Endothelial cell of umbilical vein (primary cell): ENCODE measurements around the gene NAGS. TPM values are rescaled to one million over a fixed set of nuclear protein-coding genes. Genes with fewer than 3 reads are reported as not detected.

ENCODE experiments used
- BruUV-seq: library from RNA; stranded (reverse); fragments of 400-500 nt; replicated peaks from 2 replicates; lab custom pipeline; 2021; lab: Mats Ljungman, UMichigan
- CTCF ChIA-PET: fragments of 300-600, 350-600 bp; sonication (Branson Sonifier 250); formaldehyde crosslinking; loops from one replicate; lab custom pipeline; 2021; ENCODE audit warnings: antibody characterized with exemption, inconsistent platforms; lab: Charles Lee
- POLR2A ChIA-PET: fragments of 300-600, 350-600 bp; sonication (Branson Sonifier 250); formaldehyde crosslinking; loops from one replicate; lab custom pipeline; 2021; ENCODE audit warnings: antibody characterized with exemption, inconsistent platforms; lab: Charles Lee
- DNase-seq: peaks from one replicate; pipeline ENCODE4 v3.0.0-alpha.2; 2011; ENCODE audit warnings: low read depth, low spot score
- FAIRE-seq: peaks from 2 replicates; lab custom pipeline; 2011; peaks lifted over from hg19 to GRCh38; lab: Jason Lieb, UNC
- H2AFZ ChIP-seq: 2 replicates; pipeline ENCODE4 v1.6.0; 2012; ENCODE audit warnings: low read depth, low read length, control low read depth, inconsistent platforms
- H3K27ac ChIP-seq: 2 replicates; pipeline ENCODE4 v1.5.1; 2011; ENCODE audit warnings: low read depth, mild to moderate bottlenecking, control low read depth, low read length, moderate library complexity; ENCODE audit not compliant: insufficient read depth
- H3K27me3 ChIP-seq, 2 experiments: 2 replicates each; pipeline versions ENCODE4 v1.6.0 to v1.6.1; 2011; ENCODE audit warnings: low read length in 2 of 2, mixed read lengths in 1 of 2; ENCODE audit not compliant: control insufficient read depth in 2 of 2, insufficient read depth in 2 of 2
- H3K36me3 ChIP-seq, 2 experiments: 2 replicates in 1 of 2; 3 replicates in 1 of 2; pipeline ENCODE4 v1.5.1; 2011; ENCODE audit warnings: low read length in 2 of 2, mild to moderate bottlenecking in 1 of 2, moderate library complexity in 1 of 2; ENCODE audit not compliant: control insufficient read depth in 2 of 2, insufficient read depth in 2 of 2; ENCODE audit errors: extremely low read depth in 1 of 2
- H3K4me1 ChIP-seq: 3 replicates; pipeline ENCODE4 v1.5.1; 2011; ENCODE audit warnings: mild to moderate bottlenecking, low read length; ENCODE audit not compliant: control insufficient read depth, insufficient read depth; ENCODE audit errors: extremely low read depth
- H3K4me2 ChIP-seq: 2 replicates; pipeline ENCODE4 v1.6.1; 2011; ENCODE audit warnings: low read length, control low read depth, mixed read lengths; ENCODE audit not compliant: insufficient read depth
- H3K4me3 ChIP-seq, 3 experiments: fragments of 200-600 bp in 1 of 3; sonication (generic), shearing (Covaris generic) in 1 of 3; replicated peaks in 1 of 3; 2 replicates each; pipeline ENCODE4 v1.5.1; 2011 to 2016; ENCODE audit warnings: control low read depth in 3 of 3, low read length in 3 of 3, mild to moderate bottlenecking in 2 of 3, inconsistent platforms in 1 of 3, low read depth in 1 of 3, moderate library complexity in 1 of 3; ENCODE audit not compliant: insufficient read depth in 1 of 3
- H3K79me2 ChIP-seq: 2 replicates; pipeline ENCODE4 v1.6.0; 2012; ENCODE audit warnings: low read length, inconsistent platforms; ENCODE audit not compliant: control insufficient read depth, insufficient read depth
- H3K9ac ChIP-seq: replicated peaks from 2 replicates; pipeline ENCODE3; 2011; ENCODE audit warnings: low read length, control low read depth; ENCODE audit not compliant: insufficient read depth; ENCODE audit errors: extremely low read depth
- H3K9me1 ChIP-seq: replicated peaks from 3 replicates; pipeline ENCODE4 v1.6.0; 2011; ENCODE audit warnings: mild to moderate bottlenecking, low read length; ENCODE audit not compliant: control insufficient read depth, insufficient read depth; ENCODE audit errors: extremely low read depth
- H3K9me3 ChIP-seq: replicated peaks from 2 replicates; pipeline ENCODE4 v1.5.1; 2012; ENCODE audit warnings: low read length, inconsistent platforms; ENCODE audit not compliant: control insufficient read depth, insufficient read depth
- H4K20me1 ChIP-seq: replicated peaks from 2 replicates; pipeline ENCODE3; 2011; ENCODE audit warnings: mild to moderate bottlenecking, low read length; ENCODE audit not compliant: control insufficient read depth, insufficient read depth; ENCODE audit errors: extremely low read depth
- EZH2 ChIP-seq: IDR thresholded peaks from 2 replicates; pipeline ENCODE4 v1.6.1; 2012; ENCODE audit warnings: borderline replicate concordance, low read depth, mild to moderate bottlenecking, moderate library complexity, low read length, inconsistent platforms; ENCODE audit not compliant: severe bottlenecking
- dilution Hi-C: fragments of 300-500 bp; cut with MboI; formaldehyde crosslinking; loops from one replicate; pipeline ENCODE4 v1.15.0; 2019; ENCODE audit warnings: low sequenced_read_pairs; ENCODE audit not compliant: extremely low pct_ligation_motif_present
- intact Hi-C: fragments of 100-400 bp; cut with micrococcal nuclease; formaldehyde crosslinking; loops from one replicate; pipeline ENCODE4 v1.10.0; 2022
- polyA plus RNA-seq, 4 experiments: library from polyadenylated mRNA; depleted of rRNA in 3 of 4; stranded (reverse) in 3 of 4; unstranded in 1 of 4; fragments of >200 nt; gene quantifications; 2 replicates each; pipeline versions ENCODE4 v1.2.1 to v1.2.3, GENCODE V29; 2011 to 2012; ENCODE audit warnings: missing spikeins in 1 of 4
- total RNA-seq: library from RNA; stranded (reverse); gene quantifications from 2 replicates; pipeline ENCODE4 v1.2.3, GENCODE V29; 2021

The NAGS gene
- total and polyA plus RNA-seq, 2 donors (not counting 3 experiments of a cell fraction or from before 2014, with no cell fraction given), result 3.3 to 6.1 TPM

DNA sequence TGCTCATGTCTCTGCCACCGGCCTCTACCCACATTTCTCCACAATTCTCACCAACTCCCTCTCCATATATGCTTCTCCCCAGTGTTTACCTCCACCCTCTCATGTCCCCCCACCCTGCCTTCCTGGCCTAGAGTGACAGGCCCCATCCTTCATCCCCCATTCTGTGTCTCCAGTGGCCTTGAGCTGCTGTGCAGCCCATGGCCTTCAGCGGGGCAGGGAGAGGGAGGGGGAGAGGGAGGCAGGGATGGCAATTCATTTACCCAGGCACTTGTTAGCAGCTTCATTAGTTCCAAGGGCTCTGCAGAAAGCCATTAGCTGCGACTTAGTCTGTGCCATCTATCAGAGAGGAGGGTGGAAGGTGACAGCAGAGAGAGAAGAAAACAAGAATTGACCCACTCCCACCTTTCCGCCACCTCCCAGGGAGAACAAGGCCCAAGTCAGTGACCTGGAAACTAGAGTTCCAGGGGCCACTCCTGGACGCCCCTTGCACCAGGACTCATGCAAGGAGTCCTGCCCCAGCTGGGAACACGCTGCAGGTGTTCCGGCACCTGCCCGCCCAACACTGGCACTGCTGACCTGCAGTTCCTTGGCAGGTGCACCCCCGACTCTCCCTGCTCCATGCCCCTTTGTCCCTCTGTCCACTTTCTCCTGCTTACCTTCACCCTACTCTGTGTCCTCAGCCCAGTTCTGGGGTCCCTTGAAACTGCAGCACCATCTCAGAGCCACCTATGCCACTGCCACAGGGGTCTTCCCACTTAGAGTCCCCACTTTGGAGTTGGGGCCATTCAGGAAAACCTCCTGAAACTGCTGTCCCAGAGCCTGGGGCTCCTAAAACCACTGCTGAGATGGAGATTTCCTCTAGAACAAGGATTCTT lies 27.2 kb upstream of the NAGS start:
- no peaks in the 10 kb centered on the region for H3K4me1 ChIP-seq
- dilution Hi-C loops, result no loop called here
- intact Hi-C loops, result no loop called here
- DNase-seq (no peak), FAIRE-seq (no peak)
- ChIA-PET CTCF (no interaction called here), POLR2A (no interaction called here)
- TF ChIP-seq EZH2, result no peak
- H3K9ac ChIP-seq, result no peak overlapping the region
- H3K27me3 ChIP-seq, result peaks cover 17% of the 10 kb centered on the region in 2 experiments
- no TSS peak for BruUV-seq
- no peaks in the 10 kb centered on the region for H3K79me2 ChIP-seq
- H3K4me3 ChIP-seq, result no peak overlapping the region
- no peak overlapping the region for H3K27ac ChIP-seq
- no peaks in the 10 kb centered on the region for H4K20me1 ChIP-seq
- H3K4me2 ChIP-seq, result no peak overlapping the region
- no peaks in the 10 kb centered on the region for H3K36me3 ChIP-seq
- H2AFZ ChIP-seq, result no peak overlapping the region
- H3K9me1 ChIP-seq, result no peaks in the 10 kb centered on the region
- no peaks in the 10 kb centered on the region for H3K9me3 ChIP-seq

DNA sequence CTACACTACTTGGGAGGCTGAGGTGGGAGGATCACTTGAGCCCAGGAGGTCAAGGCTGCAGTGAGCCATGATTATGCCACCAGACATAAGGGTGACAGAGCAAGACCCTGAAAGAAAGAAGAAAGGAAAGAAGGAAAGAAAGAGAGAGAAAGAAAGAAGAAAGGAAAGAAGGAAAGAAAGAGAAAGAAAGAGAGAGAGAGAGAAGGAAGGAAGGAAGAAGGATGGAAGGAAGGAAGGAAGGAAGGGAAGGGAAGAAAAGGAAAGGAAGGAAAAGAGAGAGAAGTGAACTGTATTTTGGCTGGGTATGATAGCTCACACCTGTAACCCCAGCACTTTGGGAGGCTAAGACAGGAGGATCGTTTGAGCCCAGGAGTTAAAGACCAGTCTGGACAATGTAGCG lies 26.3 kb upstream of the NAGS start:
- FAIRE-seq (no peak), DNase-seq (no peak)
- peaks cover 20 to 21% of the 10 kb centered on the region in 2 experiments for H3K27me3 ChIP-seq
- no peak overlapping the region for H3K4me3 ChIP-seq
- intact Hi-C loops, result no loop called here
- H3K9ac ChIP-seq, result no peak overlapping the region
- dilution Hi-C loops, result no loop called here
- no TSS peak for BruUV-seq
- H4K20me1 ChIP-seq, result no peaks in the 10 kb centered on the region
- H3K4me2 ChIP-seq, result no peak overlapping the region
- no peak overlapping the region for H3K27ac ChIP-seq
- H3K9me3 ChIP-seq, result no peaks in the 10 kb centered on the region
- H3K9me1 ChIP-seq, result no peaks in the 10 kb centered on the region
- TF ChIP-seq EZH2, result no peak
- H3K79me2 ChIP-seq, result no peaks in the 10 kb centered on the region
- no peaks in the 10 kb centered on the region for H3K36me3 ChIP-seq
- no peak overlapping the region for H2AFZ ChIP-seq
- H3K4me1 ChIP-seq, result no peaks in the 10 kb centered on the region
- ChIA-PET POLR2A (no interaction called here), CTCF (no interaction called here)
